ENCODE measurements around the gene TDRD3.

DNA sequence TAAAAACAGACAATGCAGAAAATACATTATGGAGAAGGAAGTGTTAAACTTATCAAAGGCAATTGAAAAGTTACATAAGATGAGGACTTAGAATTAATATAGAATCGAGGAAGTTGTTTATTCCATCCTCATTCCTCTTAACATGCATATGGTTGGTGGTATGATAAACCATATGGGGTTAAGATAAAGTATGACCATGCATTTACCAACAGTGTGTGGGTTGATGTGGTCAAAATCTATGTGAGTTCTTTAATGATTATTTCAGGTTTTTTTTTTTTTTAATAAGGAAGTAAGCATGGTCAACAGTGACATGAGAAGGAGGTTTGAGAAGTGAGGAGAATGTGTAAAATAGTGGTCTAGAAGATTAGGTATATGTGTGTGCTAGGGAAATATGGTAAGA, 94.5 kb downstream of the TDRD3 start:
- TF ChIP-seq, protein P1, sequence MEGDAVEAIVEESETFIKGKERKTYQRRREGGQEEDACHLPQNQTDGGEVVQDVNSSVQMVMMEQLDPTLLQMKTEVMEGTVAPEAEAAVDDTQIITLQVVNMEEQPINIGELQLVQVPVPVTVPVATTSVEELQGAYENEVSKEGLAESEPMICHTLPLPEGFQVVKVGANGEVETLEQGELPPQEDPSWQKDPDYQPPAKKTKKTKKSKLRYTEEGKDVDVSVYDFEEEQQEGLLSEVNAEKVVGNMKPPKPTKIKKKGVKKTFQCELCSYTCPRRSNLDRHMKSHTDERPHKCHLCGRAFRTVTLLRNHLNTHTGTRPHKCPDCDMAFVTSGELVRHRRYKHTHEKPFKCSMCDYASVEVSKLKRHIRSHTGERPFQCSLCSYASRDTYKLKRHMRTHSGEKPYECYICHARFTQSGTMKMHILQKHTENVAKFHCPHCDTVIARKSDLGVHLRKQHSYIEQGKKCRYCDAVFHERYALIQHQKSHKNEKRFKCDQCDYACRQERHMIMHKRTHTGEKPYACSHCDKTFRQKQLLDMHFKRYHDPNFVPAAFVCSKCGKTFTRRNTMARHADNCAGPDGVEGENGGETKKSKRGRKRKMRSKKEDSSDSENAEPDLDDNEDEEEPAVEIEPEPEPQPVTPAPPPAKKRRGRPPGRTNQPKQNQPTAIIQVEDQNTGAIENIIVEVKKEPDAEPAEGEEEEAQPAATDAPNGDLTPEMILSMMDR (IDR thresholded peaks at IDR 0.05; ENCODE audit: borderline replicate concordance, extremely low read depth, low read length, poor library complexity, severe bottlenecking): no peak
- no peak for TF ChIP-seq EZH2 (IDR thresholded peaks at IDR 0.05; ENCODE audit: borderline replicate concordance, low read depth, low read length, severe bottlenecking)

Measured in DND-41 (cell line).